GM18870 (cell line): ENCODE measurements around the gene ZP1.

ENCODE experiments used
- ATAC-seq: cut with Tn5 transposase; IDR thresholded peaks from one replicate; pipeline ENCODE4 v1.9.1; 2021; ENCODE audit warnings: moderate library complexity; ENCODE audit not compliant: unreplicated experiment

Gene ZP1

DNA sequence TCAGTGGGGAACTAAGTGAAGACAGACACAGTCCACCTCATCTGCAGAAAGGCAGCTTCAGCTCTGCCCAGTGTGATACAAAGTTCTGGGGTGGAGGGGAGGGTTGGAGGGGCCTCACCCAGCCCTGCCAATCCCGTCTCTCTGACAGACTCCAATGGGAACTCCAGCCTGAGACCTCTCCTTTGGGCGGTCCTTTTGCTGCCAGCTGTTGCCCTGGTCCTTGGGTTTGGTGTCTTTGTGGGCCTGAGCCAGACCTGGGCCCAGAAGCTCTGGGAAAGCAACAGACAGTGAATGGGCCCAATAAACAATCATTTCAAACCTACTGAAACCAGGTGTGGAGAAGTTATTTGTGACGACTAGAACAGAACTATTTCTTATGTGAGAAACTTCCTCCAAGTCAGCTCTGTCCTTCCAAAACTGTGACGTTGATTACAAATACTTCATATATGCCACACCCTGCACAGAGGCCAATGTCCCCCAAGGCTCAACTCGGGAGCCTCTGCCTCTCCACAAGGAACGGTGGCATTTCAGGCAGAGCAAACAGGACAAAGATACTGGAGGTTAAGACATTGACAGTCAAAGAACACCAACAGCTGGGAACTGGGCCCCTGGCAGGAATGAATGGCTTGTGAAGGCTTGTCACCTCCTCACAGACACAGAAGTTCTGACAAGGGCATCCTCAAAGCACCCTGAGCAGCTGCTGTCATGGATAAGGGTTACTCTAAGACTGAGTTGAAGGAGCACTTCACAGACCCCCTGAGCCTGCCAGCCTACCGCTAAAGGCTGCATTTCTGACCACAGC lies 8.2 kb downstream of the ZP1 start:
- no peak for ATAC-seq

DNA sequence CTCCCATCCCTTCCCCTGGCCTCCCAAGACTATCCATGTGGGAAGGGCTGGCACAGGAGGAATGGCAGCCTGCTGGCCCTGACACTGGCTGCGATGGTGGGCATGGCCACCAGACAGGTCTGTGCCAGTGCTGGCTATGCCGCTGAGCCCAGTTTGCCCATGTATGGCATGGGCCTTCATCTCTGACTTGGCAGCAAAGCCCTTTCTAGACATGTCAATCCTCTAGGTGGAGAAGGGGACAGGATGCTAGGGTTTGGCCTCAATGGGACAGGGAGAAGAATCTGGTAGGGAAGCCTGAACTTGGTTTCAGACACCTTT lies 8.8 kb downstream of the ZP1 start:
- ATAC-seq: no peak

DNA sequence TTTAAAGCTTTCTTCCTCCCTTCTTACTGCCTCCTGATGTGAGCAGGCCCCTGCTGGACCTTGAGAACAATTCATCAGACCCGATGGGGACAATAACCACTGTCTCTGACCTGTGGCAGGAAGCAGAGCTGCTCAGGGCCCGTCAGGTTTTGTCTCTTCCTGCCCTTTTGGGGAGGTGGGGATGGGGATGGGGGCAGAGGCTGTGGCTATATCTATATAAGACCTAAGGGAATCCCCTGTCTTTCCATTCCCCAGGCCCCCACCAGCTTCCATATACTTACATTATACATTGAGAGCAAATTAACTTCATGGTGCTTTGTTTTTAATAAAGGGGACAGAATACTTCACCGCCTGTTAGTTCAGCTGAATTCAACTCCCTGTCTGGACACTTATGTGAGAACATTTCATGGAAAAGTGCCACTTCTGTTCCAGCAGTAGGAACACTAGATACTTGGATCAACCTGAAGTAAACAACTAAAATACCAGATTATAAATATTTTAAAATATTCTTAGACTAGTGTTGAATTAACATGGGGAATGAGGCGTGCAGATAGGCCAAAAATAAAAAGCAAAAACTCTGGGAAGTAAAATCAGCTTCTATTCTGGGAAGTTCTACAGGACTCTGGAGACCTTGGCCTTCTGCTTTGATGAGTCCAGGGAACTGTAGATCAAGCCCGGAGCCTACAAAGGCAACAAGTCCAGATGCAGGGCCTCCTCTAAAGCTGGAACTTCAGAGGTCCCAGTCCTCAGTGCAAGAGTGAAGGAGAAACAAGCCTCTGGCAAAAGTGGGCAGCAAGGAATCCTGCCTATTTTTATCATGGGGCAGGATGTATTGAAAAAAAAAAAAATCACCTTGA lies 11.1 kb downstream of the ZP1 start:
- no peak for ATAC-seq

DNA sequence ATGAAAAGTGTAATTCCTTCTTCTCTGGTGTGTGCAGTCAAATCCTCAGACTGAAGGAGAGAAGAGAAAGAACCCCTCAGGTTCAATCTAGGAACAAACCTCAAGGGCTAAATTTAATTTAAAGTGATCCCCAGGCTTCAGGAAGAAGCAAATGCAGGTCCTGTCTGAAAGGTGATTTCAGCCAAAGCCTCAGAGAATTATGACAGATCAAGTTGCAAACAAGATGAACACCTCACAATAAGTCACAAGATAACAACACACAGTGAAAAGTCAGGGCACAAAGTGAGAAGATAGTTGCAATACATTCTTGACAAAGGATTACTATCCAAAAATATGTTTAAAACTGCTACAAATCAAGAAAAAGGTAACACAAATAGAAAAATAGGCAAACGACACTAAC lies 11.8 kb downstream of the ZP1 start:
- ATAC-seq: no peak

DNA sequence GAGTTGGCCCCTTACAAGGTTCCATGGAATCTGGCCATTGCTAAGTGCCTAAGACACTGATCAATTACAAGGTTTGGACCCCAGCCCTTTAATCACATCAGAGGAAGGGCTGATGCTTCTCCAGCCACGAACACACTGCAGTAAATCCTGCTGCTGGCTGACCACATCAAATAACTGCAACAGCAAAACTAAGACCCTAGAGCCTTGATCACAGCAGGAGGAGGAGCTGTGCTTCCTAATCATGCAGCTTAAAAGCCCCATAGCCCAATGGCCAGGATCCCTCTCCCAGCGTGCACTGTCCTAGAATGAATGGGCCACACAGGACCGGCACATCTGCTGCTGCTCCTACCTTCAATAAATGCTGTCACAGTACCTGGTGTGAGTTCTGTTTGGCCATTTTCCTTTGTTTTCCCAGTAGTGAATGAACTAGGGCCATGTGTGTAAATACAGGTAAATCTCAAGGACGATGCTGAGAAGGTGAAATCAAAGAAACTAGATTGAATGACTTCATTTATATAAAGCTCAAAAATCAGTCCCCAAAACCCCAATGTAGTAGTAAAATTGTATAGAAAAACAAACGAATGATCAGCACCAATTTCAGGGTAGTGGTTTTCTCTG lies 12.7 kb downstream of the ZP1 start:
- no peak for ATAC-seq

DNA sequence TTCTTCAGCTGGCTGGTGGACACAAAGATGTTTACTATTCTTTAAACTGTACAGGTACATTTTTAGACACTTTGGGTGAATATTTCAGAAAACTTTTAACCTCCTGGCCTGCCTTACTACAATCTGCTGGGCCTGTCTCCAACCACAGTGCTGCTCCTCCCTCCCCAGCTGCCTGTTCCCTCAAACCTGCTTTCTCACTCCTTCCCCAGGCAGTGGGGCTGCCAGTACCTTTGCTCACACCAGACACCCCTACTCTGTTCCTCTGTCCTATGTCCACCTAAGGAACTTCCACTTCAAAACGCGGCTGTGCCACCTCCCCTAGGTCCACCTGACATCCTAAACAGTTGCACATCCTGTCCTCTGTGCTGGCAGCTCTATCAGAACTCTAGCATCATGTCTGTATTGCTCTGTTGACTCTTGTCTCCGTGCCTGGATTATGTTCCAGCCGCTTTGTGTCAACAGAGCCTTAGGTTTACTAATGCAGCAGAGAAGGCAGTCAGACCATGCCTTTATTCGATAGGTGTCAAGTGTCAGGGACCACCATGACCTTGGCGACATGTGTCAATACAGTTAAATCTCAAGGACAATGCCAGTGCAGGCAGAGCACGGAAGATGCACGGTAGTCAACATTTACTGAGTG lies 13.4 kb downstream of the ZP1 start:
- ATAC-seq: no peak

DNA sequence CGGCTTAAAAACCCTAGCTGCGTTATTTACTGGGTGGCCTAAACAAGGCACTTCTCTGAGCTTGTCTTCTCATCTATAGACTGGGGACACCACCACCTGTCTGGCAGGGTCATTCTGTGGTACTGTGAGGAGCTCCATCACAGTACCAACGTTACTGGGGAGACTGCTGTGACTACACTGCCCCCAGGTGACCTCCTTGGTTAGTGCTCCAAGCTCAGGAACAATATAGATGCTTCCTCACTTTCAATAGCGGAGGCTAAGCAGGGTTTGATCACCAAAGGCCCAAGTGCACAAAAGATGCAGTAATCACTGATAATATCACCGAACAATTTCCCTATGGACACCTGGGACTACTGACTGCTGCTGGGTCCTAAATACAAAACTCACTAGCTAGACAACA lies 20.2 kb downstream of the ZP1 start:
- no peak for ATAC-seq

DNA sequence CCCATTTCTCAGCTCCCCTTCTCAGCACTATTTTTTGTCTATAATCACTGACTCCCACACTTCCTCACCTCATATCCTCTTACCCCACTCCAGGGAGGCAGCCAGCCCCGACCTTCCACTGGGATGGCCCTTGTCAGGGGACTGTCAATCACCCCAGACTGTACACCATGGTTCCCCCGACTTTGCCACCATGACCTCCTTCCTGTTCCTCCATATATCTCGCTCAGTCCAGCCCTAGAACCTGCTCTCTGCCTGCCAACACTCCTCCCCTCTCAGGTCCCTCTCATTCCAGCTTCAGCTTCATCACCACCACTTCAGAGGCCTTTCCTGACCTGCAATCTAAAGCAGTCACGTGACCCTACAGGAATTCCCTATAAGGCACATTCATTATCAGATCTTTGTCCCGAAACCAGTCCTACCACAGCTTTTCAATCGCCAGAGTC lies 22.5 kb downstream of the ZP1 start:
- no peak for ATAC-seq

DNA sequence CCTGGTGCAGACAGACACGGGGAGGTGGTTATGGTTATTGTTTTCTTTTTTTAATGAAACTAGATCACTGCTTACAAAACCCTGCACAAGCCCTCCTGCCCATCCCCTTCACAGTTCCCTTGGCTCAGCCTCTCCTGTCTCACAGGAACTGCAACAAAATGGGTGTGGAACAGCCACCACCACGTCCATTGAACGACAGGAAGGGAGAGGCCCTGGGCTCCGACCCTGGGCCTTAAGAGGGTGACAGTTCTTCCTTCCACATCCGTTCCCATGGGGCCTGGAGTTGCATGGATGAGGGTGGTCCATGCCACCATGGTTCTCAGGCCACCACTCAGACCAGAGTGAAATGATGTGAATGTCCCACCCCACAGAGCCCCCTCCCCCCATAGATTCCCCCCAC lies 23.4 kb downstream of the ZP1 start:
- ATAC-seq: no peak

DNA sequence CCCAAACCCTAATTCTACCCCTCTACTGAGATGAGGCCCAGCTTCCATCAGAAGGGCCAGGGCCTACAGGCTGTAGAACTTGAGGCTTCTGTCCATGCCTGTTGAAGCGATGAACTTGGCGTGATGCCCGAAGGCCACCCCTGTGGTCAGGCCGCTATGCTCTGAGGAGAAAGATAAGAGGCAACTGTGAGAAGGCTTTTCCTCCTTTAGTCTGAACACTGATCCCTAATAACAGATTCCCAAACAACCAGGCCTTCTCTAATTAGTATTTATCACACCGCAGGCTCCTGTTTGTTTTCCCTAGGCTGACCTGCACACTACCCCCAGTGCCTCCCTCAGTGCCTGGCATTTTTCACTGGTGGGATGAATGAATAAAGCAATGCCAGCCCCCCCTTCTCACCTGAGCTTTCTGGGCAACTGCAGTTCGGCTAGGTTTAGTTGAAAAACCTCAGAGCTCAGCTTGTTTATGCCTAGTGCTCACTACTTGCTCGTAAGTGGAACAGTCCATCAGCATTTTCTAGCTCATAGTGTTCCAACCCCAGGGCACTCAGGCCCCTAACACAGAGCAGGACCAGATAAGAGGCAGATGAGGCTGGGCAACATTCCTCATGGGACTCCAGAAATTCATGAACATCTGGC lies 23.9 kb downstream of the ZP1 start:
- ATAC-seq: no peak

DNA sequence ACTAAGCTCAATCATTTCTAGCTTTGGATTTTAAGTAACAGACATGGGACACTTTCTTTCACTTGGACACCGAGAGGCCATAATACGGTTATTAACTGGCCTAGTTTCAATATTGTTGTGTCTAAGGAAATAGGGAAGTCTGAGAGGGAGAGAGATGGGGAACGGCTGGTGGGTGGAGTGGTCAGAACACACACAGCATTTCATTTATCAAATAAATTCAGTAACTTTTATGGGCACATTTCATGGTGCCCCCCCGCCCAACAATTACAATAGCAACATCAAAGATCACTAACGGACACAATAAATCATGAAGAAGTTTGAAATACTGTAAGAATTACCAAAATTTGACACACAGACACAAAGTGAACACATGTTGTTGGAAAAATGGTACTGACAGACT lies 28.3 kb downstream of the ZP1 start:
- no peak for ATAC-seq

DNA sequence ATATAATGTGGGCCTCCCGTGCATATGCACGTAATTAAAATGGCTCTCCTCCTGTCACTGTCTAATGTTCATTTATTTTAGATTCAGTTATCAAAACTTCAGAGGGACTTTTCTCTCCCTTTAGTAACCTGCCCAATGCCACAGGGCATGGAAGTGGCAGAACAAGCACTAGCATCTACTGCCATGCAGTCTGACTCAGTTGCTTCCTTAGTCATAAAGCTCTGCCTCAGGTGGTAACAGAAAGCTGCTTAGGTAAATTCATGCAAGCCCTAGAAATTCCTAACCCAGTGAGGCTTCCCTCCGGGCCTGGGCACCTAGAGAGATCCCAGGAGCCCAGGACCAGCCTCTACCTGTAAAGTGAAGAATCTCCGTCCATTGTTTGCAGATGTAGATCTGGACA lies 30.2 kb downstream of the ZP1 start:
- ATAC-seq: no peak

DNA sequence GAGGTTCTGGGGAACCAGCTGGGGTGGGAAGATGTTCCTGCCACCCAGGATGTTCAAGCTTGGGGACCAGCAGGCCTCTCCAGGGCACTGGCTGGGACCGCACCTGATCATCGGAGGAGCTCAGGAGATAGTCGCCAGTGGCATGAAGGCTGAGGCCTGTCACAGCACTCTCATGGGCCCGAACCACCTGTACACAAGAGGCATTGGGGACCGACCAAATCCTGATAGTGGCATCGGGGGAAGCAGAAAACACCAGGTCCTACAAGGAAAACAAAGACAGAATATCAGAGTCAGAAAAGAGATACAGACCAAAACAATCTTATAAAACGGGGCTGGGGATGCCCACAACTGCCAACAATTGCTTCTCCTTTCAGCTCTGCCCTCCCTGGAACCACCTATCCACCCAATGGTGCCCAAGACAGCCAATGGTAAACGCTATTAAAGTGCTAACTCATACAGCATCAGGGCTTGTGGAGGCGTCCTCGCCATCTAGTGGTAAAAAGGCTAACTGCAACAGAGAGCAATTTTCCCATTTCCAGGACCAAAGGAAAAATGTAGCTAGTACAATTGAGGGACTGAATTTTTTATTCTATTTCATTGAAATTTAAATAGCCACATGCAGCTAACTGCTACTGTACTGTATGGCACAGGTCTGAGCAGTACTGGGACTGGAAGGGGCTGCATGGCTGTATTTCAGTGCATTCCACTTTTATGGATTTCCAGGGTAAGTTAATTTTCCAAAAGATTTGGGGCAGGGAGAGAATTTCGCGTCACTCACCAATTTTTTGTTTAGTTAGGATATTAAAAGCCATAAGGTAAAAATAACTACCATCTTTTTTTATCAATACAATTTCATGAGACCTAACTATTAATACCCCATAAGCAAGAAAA lies 31.9 kb downstream of the ZP1 start:
- ATAC-seq: no peak

DNA sequence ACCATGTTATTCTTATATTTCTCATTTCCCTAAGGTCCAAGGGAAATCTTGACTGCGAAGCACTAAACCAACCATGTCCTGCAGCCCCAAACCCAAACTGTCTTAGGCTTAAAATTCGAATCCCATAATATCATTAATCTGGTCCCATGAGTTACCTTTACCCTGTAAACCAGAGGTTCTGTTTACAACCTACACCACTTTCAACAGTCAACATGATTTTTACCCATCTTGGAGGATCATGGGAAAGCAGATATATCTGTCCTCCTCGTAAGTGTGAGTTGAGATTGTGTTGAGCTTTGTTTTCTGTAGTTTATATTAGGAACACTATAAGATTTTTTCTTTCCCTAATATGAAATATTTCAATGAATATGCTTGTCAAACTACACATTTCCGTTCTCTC lies 32.6 kb downstream of the ZP1 start:
- no peak for ATAC-seq

DNA sequence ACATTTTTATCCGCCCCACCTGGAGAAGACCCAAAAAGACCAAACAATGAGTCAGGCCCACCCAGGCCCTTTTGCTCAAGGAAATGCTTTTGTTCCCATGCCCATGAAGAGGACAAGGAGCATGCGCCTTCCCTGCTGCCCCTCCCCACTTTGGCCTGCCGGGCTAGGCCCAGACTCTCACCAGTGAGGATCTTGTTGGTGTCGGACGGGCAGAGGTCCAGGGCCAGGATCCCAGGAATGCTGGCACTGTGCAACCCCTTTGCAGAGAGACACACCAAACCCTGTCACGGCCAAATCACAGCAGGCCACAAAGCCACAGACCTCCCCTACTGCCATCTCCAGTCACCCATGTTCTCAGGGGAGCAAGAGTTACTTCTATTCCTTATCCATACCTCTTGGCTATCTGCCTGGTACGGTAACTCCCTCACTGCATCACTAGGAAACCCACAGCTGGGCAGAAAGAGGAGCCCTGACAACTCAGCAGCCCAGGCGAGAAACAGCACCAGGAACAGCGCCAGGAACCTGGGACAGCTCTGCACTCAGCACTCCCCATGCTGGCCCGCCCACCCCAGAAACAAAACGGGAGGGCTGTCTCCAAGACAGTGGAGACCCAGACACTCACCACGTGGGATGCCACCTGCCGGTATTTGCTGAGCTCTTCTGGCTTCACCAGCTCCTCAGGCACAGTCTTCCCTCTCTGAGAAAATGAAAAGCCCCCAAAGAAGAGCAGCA lies 33.5 kb downstream of the ZP1 start:
- no peak for ATAC-seq

DNA sequence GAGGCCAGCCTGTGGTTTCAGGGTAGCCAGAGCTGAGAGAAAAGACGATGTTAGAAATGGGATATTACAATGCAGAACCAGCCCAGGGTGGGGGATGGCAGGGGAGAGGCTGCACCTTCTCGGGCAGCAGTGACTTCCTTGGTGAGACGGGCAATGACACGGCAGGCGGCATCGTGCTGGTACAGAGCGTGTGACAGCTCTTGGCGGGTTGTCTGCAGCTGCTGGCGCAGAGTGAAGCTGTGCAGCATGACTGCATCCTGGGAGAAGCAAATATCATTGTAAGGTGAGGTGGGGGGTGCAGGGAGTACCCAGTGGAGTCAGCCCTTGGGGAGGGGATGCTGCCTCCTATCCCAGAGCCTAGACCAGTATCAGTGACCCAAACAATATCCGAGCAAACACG lies 35.3 kb downstream of the ZP1 start:
- no peak for ATAC-seq

DNA sequence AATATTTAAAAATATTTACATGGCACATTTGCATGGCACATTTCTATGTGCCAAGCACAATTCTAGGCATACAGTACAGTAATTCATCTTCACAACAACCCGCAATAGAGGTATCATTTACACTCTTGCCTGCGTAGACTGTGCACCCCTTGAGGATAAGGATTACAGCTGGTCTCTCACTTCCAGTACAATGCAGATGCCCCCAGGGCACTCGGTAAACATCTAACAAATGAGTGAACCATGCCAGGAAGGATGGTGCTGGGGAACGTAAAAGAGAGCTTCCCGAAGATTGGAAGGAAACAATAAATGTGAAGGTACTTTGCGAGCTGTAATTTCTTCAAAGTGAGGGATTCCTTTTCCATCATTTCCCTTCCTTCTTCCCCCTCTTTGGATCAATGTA lies 37.7 kb downstream of the ZP1 start:
- no peak for ATAC-seq

DNA sequence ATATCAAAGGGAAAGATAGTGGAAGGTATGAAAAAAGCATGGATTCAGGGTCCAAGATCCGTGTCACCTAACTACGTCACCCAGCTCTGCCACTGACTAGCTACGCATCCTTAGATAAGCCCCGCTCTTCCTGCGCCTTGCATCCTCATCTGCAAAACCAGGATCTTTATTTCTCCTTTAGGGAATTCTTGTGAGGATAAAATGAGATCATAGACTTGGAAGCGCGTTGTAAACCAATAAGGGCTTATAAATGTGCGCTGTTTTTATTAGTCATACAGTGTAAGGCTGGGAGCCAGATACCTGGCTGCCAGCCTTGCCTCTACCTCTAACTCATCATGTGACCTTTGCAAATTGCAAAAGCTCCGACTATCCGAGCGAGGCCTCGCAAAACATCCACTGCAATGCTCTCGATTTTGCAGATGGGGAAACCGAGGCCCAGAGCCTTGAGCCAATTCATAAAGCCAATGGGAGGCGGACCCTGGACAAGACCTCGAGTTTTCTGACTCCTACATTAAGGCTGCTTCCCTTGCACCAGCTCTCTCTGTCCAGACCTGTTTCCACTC lies 38.3 kb downstream of the ZP1 start:
- no peak for ATAC-seq
